HG03280 (cell line): ENCODE measurements around the gene RELL2.

Experiments used
- ATAC-seq: cut with Tn5 transposase; IDR thresholded peaks from one replicate; pipeline ENCODE4 v1.9.1; 2021; ENCODE audit warnings: mild to moderate bottlenecking, moderate library complexity; ENCODE audit not compliant: unreplicated experiment

The RELL2 gene

GRCh38 chr5:141675672-141676071, 38.9 kb downstream of the RELL2 start:
- no peak for ATAC-seq

GRCh38 chr5:141677415-141677814, 40.6 kb downstream of the RELL2 start:
- ATAC-seq = no peak

- ATAC-seq = no peak
These were observed 43.4 kb downstream of the RELL2 start for GRCh38 chr5:141680178-141680577.

- ATAC-seq = no peak
These were observed 44.0 kb downstream of the RELL2 start for GRCh38 chr5:141680751-141681201.

- no peak for ATAC-seq
These were observed 44.5 kb downstream of the RELL2 start for GRCh38 chr5:141681295-141681694.

GRCh38 chr5:141681695-141682641, 45.2 kb downstream of the RELL2 start, which contains the start of gene ARAP3:
Gene ARAP3 (minus strand): TSS chr5:141682230. CDS start chr5:141680486, 1,744 bp downstream.
- ATAC-seq = no peak

- ATAC-seq = no peak
These were observed 46.9 kb downstream of the RELL2 start for GRCh38 chr5:141683596-141684141.

- ATAC-seq = no peak
These were observed 48.8 kb downstream of the RELL2 start for GRCh38 chr5:141685591-141685990.

- no peak for ATAC-seq
These were observed 50.0 kb downstream of the RELL2 start for GRCh38 chr5:141686648-141687416.
